Activated naive CD4-positive, alpha-beta T cell treated with anti-CD3 and anti-CD28 coated beads, Interleukin-2, amount 50 U/mL, for 16 hours (primary cell): ENCODE results near the gene ELOVL5.
"Not testable (repeated sequence)": the region's sequence is repeated elsewhere in the genome, so short reads cannot be mapped to it uniquely, and the experiment has no call there.

Experiments used
- DNase-seq: peaks from one replicate; pipeline ENCODE4 v3.0.0-alpha.2; 2020

The ELOVL5 gene

GRCh38 chr6:53327017-53327395 is 21.7 kb downstream of the ELOVL5 start:
- DNase-seq, result no peak

GRCh38 chr6:53326372-53327016 is 22.3 kb downstream of the ELOVL5 start:
- DNase-seq, result no peak

- no peak for DNase-seq
Measured at GRCh38 chr6:53325785-53326184, 23.0 kb downstream of the ELOVL5 start.

GRCh38 chr6:53322188-53323029 is 26.3 kb downstream of the ELOVL5 start:
- no peak for DNase-seq

- DNase-seq, result no peak
Measured at GRCh38 chr6:53321701-53322100, 27.0 kb downstream of the ELOVL5 start.

- no peak for DNase-seq
Measured at GRCh38 chr6:53320964-53321363, 27.8 kb downstream of the ELOVL5 start.

- no peak for DNase-seq
Measured at GRCh38 chr6:53318429-53318828, 30.3 kb downstream of the ELOVL5 start.

GRCh38 chr6:53317861-53318260 is 30.9 kb downstream of the ELOVL5 start:
- DNase-seq, result no peak

- not testable (repeated sequence) for DNase-seq
Measured at GRCh38 chr6:53317299-53317698, 31.5 kb downstream of the ELOVL5 start.

GRCh38 chr6:53316142-53316541 is 32.6 kb downstream of the ELOVL5 start:
- DNase-seq, result no peak

GRCh38 chr6:53315086-53315724 is 33.5 kb downstream of the ELOVL5 start:
- DNase-seq, result no peak

- no peak for DNase-seq
Measured at GRCh38 chr6:53313784-53314400, 34.9 kb downstream of the ELOVL5 start.

GRCh38 chr6:53312355-53312754 is 36.4 kb downstream of the ELOVL5 start:
- DNase-seq, result no peak

GRCh38 chr6:53311586-53311935 is 37.2 kb downstream of the ELOVL5 start:
- no peak for DNase-seq

GRCh38 chr6:53310771-53311585 is 37.8 kb downstream of the ELOVL5 start:
- DNase-seq, result no peak

- no peak for DNase-seq
Measured at GRCh38 chr6:53309901-53310300, 38.8 kb downstream of the ELOVL5 start.

- DNase-seq, result no peak
Measured at GRCh38 chr6:53309059-53309900, 39.5 kb downstream of the ELOVL5 start.

- no peak for DNase-seq
Measured at GRCh38 chr6:53306819-53307347, 41.9 kb downstream of the ELOVL5 start.

GRCh38 chr6:53306217-53306616 is 42.5 kb downstream of the ELOVL5 start:
- not testable (repeated sequence) for DNase-seq

- DNase-seq, result not testable (repeated sequence)
Measured at GRCh38 chr6:53305506-53306005, 43.2 kb downstream of the ELOVL5 start.

GRCh38 chr6:53304953-53305352 is 43.8 kb downstream of the ELOVL5 start:
- DNase-seq, result not testable (repeated sequence)
